GM12875 (cell line): Measurements from ENCODE around the gene TPM1.

ENCODE experiments used
- H3K4me3 ChIP-seq: one replicate; pipeline ENCODE4 v1.5.1; 2011; ENCODE audit warnings: low read depth, low read length, control low read depth
- TF ChIP-seq, protein P1 (sequence below): IDR thresholded peaks from 2 replicates; pipeline ENCODE4 v1.5.1; 2011; ENCODE audit warnings: low read depth, mild to moderate bottlenecking, control low read depth, inconsistent platforms, low read length, moderate library complexity, borderline replicate concordance; ENCODE audit not compliant: insufficient read depth

TPM1 gene

DNA sequence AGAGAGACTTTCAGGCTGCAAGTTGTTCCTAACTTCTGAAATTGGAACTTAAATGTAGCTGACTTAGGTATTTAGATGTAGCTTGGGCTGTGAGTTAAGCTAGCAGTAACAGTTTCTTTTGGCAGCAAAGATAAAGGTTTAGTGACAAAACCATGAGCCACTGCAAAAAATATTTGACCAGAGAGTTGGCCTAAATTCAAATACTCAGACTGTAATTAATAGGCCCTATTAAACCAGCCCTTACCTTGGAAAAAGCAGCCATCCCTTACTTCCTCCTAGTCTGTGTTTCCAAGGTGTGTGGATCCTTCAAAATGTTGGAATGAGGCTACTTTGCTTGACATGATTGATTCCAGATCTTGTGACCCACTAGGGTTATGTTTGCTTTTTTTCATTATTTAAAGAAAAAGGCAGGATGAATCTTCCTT is 8.2 kb downstream of the TPM1 start:
- H3K4me3 ChIP-seq, result no peak overlapping the region

DNA sequence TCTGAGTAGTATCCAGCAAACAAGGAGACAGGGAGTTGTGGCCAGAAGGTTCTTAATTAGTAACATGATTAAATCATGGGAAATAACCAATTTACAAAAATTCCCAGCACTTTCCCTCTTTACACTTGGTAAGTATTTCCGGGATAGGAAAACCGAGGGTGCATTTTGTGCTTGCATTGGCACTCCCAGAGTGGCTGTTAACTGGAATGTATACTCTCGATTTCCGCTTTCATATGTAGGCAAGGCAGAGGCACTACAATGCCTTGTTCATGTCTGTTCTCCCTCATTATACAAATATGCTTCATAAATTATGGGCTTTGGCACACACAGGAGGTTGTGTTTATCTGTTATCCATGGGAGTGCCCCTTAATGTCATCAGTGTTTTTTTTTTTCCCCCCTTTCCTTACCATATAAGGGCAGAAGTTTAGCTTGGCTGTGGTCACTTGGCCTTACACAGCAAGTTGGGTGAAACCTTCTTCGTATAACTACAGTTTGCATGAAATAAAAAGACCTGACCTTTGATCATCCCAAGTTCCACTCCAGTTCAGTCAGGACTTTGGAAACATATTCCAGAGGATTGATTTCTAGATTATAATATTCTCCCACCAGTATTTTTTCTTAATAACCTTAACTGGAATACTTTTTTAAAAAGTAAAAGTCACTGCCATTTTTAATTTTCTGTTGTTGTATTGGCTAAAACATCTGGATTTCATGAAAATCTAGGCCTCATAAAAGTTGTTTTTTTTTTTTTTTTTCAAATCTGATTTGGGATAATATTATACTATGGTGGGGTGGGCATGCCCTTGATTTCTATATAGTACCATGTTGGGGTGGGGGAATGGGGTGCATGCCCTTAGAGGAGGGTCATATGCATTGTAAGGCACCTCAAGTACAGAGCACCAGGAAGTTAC is 8.9 kb downstream of the TPM1 start:
- TF ChIP-seq, protein P1, sequence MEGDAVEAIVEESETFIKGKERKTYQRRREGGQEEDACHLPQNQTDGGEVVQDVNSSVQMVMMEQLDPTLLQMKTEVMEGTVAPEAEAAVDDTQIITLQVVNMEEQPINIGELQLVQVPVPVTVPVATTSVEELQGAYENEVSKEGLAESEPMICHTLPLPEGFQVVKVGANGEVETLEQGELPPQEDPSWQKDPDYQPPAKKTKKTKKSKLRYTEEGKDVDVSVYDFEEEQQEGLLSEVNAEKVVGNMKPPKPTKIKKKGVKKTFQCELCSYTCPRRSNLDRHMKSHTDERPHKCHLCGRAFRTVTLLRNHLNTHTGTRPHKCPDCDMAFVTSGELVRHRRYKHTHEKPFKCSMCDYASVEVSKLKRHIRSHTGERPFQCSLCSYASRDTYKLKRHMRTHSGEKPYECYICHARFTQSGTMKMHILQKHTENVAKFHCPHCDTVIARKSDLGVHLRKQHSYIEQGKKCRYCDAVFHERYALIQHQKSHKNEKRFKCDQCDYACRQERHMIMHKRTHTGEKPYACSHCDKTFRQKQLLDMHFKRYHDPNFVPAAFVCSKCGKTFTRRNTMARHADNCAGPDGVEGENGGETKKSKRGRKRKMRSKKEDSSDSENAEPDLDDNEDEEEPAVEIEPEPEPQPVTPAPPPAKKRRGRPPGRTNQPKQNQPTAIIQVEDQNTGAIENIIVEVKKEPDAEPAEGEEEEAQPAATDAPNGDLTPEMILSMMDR, result no peak
- H3K4me3 ChIP-seq, result no peak overlapping the region

More for the DNA sequence above, 8.2 kb downstream of the TPM1 start:
- TF ChIP-seq, protein P1, result no peak

DNA sequence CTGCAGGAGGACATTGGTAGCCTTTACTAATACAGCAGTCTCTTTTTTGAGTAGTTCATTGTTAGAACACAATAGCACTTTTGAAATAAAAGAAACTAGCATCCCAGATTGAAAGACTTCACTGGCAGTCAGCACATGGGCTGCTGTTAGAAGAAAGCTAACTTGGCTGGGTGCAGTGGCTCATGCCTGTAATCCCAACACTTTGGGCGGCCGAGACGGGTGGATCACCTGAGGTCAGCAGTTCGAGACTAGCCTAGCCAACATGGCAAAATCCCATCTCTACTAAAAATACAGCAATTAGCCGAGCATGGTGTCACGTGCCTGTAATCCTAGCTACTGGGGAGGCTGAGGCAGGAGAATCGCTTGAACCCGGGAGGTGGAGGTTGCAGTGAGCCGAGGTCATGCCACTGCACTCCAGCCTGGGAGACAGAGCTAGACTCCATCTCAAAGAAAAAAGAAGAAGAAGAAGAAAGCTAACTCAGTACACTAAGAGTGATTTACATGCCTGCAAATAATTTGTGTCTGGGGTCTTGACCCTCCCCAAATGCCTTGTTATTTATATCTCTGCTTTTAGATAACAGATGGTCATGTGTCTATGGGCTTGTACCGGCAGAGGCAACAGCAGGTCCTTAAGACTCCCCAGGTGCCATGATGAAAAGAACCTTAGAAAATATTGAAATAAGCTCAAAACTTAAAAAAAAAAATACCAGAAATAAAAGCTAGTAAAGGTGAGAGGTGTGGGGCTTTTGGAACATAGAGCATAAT is 9.7 kb downstream of the TPM1 start:
- TF ChIP-seq, protein P1, result no peak
- no peak overlapping the region for H3K4me3 ChIP-seq

DNA sequence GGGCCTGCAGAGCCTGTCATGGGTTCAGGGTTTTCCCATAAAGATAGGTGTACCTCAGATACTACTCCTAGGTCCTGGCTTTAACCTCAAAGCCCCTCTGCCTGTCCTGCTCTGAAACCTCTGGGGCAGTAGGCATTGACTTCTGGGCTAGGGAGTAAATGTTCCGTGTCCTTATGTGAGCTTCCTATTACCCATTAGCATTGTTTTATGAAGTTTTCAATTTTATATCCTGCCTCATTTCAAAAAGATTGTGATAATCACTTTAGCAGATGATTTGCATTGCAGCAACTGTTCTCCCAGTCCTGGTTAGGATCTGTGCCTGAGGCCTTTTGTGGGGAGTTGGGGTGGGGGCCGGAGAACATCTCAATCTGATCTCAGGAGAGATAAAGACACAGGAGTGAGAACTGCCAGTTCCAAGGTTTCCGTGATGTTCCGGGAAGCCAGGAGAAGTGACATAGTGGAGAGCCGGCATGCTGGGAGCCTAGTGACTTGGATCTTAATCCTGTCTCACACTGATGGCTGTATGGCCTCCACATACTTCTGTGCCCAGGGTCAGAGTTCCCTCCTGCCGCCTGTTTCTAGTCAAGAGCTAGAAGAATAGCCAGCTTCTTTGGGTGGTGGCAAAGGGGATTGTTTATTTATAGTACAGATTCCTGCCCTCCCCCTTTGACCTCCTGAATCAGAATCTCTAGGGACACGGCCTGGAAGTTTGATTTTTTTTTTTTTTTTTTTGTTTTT is 10.6 kb downstream of the TPM1 start:
- H3K4me3 ChIP-seq, result no peak overlapping the region
- TF ChIP-seq, protein P1, result no peak

DNA sequence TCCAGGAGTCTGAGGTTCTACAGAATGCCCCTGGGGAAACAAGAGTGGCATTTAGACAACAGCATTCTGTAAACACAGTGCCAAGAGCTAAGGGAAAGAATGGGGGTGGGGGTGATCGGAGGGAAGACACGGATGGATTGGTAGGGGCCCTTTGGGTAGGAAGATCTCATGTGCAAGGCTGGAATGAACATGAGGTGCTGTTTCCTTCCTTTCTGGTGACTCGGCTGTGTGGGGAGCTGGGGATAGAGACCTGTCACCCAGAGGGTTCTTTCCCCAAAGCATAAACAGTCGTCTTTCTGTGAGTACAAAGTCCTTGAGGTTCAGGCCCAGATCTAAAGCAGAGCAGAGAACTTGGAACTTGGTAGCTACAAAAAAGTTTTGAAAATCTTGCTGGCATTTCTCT is 11.7 kb downstream of the TPM1 start:
- no peak overlapping the region for H3K4me3 ChIP-seq
- TF ChIP-seq, protein P1, result no peak

DNA sequence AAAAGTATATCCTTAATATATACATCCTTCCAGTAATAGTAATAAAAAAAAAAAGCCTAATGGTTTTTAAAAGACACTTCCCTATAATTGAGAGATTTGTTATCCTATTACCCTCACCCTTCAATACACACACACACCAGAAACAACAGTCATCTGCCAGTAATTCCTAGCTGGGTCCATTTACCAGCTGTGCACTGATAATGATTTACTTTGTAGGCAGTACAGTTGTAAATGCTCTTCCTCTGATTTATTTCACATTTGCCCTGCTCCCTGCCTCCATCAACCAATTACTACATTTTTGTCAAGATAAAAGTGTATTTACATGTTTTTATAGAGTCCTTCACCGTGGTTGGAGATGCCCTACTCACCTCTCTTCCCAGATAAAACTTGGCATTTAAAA is 12.4 kb downstream of the TPM1 start:
- H3K4me3 ChIP-seq, result no peak overlapping the region
- TF ChIP-seq, protein P1, result no peak
